HL-60 (cell line): ENCODE measurements around the gene YTHDF2.

Source experiments
- CTCF ChIP-seq: IDR thresholded peaks from one replicate; pipeline ENCODE4 v1.5.1; 2011; ENCODE audit warnings: low read length, control low read depth, inconsistent platforms; ENCODE audit not compliant: insufficient read depth
- GABPA ChIP-seq: IDR thresholded peaks from 2 replicates; pipeline ENCODE4 v1.6.1; 2012; ENCODE audit warnings: low read depth
- POLR2AphosphoS5 ChIP-seq: IDR thresholded peaks from 2 replicates; pipeline ENCODE4 v1.6.1; 2012; ENCODE audit warnings: low read depth
- REST ChIP-seq: IDR thresholded peaks from 2 replicates; pipeline ENCODE4 v1.6.1; 2012; ENCODE audit warnings: low read depth; ENCODE audit not compliant: insufficient replicate concordance

GRCh38 chr1:28761189-28761588 lies 24.4 kb downstream of the YTHDF2 start:
- TF ChIP-seq CTCF (no peak), POLR2AphosphoS5 (no peak), GABPA (no peak), REST (no peak)
